NCI-H187 (cell line): ENCODE measurements around the gene HMGCS1.
"Not testable (repeated sequence)": the region's sequence is repeated elsewhere in the genome, so short reads cannot be mapped to it uniquely, and the experiment has no call there.

Source experiments
- DNase-seq, 2 experiments: peaks; one replicate each; lab custom pipeline; 2025; lab: John Stamatoyannopoulos, UW

The HMGCS1 gene

GRCh38 chr5:43274435-43275114 is 38.6 kb downstream of the HMGCS1 start:
- DNase-seq, result no peak

GRCh38 chr5:43273552-43273951 is 39.7 kb downstream of the HMGCS1 start:
- DNase-seq, result no peak

GRCh38 chr5:43270645-43271044 is 42.6 kb downstream of the HMGCS1 start:
- no peak for DNase-seq

- no peak for DNase-seq
These were observed 44.9 kb downstream of the HMGCS1 start for GRCh38 chr5:43268188-43268820.

- not testable (repeated sequence) for DNase-seq
These were observed 50.9 kb downstream of the HMGCS1 start for GRCh38 chr5:43262269-43262668.

- DNase-seq, result no peak
These were observed 55.1 kb downstream of the HMGCS1 start for GRCh38 chr5:43258116-43258515.

GRCh38 chr5:43256261-43256966 is 56.8 kb downstream of the HMGCS1 start:
- no peak for DNase-seq

GRCh38 chr5:43255704-43256103 is 57.5 kb downstream of the HMGCS1 start:
- DNase-seq, result no peak

- DNase-seq, result no peak
These were observed 61.5 kb downstream of the HMGCS1 start for GRCh38 chr5:43251754-43252153.

GRCh38 chr5:43245724-43246385 is 67.4 kb downstream of the HMGCS1 start:
- no peak for DNase-seq

- DNase-seq, result no peak
These were observed 68.2 kb downstream of the HMGCS1 start for GRCh38 chr5:43244823-43245565.

GRCh38 chr5:43243270-43243669 is 69.9 kb downstream of the HMGCS1 start:
- no peak for DNase-seq

- DNase-seq, result no peak
These were observed 71.0 kb downstream of the HMGCS1 start for GRCh38 chr5:43242196-43242595.
